DMS79 (cell line): ENCODE data around the gene PARD3.

ENCODE experiments used
- DNase-seq: peaks from one replicate; lab custom pipeline; 2025; lab: John Stamatoyannopoulos, UW

PARD3 gene

GRCh38 chr10:34824870-34825269 is 9.8 kb upstream of the PARD3 start:
- DNase-seq = no peak

GRCh38 chr10:34821587-34822585 is 6.8 kb upstream of the PARD3 start:
- DNase-seq = no peak

DNA sequence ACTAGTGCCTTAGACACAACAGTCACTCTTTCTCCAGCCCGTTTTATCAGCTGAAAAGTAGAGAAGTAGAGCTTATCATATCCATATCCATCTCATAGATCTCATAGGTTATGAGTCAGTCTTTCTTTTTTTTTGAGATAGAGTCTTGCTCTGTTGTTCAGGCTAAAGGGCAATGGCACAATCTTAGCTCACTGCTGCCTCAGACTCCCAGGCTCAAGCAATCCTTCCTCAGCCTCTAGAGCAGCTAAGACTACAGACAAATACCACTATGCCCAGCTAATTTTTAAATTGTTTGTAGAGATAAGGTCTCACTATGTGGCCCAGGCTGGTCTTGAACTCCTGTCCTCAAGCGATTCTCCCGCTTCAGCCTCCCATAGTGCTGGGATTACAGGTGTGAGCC is 2.5 kb upstream of the PARD3 start:
- DNase-seq = no peak

- DNase-seq = no peak
Measured at GRCh38 chr10:34817054-34817453, 2.0 kb upstream of the PARD3 start.

DNA sequence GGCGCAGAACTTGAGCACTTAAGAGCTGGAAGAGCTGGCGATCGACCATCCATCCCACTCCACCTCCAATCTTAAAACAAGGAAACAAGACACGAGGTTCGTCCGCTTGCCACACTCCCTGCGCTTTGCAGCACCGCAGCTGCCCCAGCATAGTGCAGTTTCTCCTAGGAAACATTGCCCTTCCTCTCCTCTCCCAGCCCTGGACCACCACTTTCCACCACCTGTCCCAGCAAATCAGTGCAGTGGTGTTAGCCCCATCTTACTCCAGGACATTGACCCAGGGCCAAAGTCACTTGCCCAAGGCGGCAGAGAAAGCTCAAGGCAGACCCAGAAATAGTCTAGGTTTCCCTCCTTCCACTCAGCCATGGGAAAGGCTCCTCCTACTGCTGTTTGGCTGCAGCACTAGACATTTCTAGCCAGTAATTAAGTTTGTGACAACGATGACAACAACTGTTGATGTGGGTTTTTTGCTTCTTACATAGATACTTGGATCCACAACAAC is 1.5 kb upstream of the PARD3 start:
- DNase-seq = no peak

- no peak for DNase-seq
Measured at GRCh38 chr10:34816085-34816496, 995 bp upstream of the PARD3 start.

DNA sequence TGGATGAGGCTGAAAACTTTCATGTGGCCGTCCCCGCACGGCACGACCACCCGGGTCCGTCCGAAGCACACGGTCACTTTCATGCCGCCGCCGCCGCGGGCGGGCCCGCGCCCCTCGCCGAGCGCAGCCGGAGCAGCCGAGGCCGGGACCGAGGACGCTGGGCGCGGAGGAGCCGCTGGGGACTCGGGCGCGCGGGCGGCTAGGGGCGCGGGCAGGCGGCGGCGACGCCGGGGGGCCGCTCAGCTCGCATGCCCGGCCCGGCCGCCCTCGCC is 247 bp downstream of the PARD3 start:
- DNase-seq = no peak

DNA sequence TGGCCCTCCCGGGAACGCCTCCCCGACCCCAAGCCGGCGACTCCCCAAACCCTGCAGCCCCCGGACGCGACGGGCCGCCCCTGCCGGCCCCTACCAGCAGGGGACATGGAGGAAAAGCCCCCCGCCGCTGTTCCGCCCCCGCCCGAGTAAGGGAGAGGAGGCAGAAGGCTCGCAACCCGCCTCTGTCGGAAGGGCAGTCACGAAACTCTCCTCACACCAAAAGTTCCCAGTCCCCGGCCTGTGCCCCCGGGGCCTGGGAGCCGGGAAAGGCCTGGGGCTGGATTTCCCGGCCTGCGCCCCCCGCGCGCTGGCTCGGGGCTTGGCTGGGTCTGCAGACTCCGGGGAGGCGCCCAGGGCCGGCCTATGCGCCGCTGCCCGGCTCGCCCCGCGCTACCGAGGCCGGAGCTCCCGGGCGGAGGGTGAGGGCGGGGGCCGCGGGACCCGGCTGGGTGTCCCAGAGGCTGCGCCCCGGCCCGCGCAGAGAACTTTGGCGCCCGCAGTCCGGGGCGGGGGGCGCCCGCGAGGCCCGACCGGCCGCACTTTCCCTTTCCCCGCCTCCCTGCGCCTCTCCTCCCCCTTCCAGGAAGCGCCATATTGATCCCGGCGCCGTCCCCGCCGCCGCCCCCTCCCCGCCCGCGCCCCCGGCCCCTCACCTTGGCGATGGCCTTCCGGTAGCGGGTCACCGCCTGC is 728 bp downstream of the PARD3 start:
- DNase-seq = no peak

DNA sequence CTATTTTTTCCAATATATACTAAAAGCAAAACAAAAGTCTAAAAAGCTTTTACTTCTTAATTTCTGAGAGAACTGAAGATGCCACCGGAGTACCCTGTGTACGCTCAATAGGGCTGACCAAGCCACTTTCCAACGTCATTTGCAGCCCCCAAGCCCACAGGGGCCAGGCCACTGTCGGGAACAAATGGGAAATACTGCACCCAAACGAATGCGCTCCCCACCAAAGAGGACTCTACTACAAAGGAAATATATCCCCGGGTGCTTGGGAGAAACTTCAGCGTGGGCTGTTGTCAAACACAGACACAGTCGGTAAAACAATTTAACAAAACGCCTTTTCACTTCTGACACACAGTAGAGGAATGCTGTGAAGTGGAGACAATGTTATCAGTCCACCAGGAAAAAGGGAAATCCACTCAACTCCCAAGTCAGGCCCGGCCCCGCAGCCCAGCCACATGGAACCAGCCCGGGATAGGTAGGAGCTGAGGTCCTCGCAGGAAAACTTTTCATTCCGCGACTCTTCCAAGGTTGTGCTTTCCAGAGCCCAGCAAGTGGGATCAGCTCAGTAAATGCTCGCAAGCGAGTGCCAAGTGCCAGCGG is 1.4 kb downstream of the PARD3 start:
- no peak for DNase-seq

DNA sequence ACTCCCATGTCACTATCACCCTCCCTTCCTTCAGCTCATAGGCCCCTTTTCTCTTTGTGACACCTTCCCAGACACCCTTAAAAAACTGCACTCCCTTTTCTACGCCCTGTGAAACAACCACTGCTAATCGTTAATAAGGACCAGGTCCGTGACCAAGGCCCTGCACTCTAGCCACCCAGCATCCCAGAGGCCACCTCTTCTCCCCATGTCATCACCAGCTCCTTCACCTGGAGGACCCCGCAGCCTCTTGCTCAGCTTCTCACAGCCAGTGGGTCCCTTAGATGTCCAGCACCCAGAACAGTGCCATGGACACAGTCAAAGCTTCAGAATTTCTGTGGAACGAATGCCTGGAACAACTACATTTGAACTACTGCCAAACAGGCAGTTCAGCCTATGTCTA is 2.3 kb downstream of the PARD3 start:
- DNase-seq = no peak

GRCh38 chr10:34811968-34812514 is 3.1 kb downstream of the PARD3 start:
- no peak for DNase-seq

GRCh38 chr10:34811126-34811967 is 3.7 kb downstream of the PARD3 start:
- DNase-seq = no peak

DNA sequence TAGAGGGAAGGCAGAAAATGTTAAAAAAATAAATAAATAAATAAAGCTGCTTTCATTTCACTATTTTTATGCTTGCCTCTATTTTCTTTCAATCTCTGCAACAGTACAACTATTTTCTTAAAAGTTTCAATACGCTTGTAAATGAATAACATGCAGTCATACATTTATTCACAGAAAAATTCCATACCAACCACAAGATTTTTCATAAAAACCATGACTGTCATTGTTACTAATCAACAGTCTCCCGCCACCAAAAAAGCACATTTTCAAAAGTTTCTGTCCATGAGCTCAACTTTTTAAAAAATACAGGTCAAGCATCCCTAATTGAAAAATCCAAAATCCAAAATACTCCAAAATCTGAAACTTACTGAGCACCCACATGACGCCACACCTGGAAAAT is 5.3 kb downstream of the PARD3 start:
- DNase-seq = no peak

- peak; percentile 89 for DNase-seq
Measured at GRCh38 chr10:34808801-34809745, 6.0 kb downstream of the PARD3 start.

DNA sequence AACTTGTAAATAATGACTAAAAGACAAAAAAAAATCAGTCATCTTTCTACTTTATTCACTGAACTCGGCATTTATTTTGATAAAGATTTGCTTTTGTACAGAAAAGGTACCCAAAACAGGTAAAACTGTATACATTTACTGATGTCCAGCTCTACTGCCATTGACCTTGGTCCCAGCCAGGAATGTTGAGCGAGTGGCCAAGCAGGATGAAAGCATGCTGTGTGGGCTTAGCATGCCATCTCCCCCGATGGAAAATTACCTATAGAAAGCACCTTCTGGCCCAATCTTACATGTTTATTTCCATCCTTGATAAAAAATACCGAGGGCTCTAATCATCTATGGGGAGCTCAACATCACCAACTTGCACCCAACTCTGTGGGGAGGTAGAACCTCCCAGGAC is 6.8 kb downstream of the PARD3 start:
- no peak for DNase-seq

GRCh38 chr10:34804306-34804705 is 10.8 kb downstream of the PARD3 start:
- DNase-seq = no peak

GRCh38 chr10:34802692-34803091 is 12.4 kb downstream of the PARD3 start:
- DNase-seq = no peak

GRCh38 chr10:34801097-34801733 is 13.9 kb downstream of the PARD3 start:
- DNase-seq = no peak

DNA sequence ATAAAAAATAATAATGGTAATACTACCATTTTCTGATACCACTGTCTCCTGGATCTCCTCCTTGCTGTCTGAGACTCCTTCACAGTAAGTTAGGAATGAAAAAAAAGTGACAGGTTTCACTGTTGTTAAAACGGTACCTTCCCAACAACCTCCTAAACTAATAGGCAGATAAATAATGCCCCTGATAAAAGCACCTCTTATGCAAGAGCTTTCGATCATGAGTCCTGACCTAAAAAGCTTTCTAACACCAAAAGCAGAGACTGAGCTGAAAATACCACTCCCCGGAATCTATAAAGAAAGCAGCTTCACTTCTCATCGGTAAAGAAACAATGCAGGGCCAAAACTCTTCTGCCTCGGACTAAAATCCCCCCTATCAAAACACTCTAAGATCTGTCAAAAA is 14.5 kb downstream of the PARD3 start:
- DNase-seq = no peak

DNA sequence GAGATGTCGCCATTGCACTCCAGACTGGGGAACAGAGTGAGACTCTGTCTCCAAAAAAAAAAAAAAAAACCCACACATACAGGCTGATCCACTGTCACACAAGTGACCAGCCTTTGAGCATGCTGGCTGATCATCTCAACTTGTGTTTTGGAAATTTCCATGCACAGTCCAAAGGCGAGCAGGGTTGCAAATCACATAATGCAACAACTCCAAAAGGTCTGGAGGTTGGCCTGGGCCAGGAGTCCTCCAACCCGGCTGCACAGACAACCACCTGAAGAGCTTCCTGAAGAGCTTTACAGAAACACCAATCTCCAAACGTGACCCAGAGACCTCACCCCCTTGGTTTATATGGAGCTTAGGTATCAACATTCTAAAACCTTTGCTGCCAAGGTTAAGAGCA is 16.4 kb downstream of the PARD3 start:
- no peak for DNase-seq
